ENCODE data around the gene FTCDNL1.

Gene FTCDNL1

DNA sequence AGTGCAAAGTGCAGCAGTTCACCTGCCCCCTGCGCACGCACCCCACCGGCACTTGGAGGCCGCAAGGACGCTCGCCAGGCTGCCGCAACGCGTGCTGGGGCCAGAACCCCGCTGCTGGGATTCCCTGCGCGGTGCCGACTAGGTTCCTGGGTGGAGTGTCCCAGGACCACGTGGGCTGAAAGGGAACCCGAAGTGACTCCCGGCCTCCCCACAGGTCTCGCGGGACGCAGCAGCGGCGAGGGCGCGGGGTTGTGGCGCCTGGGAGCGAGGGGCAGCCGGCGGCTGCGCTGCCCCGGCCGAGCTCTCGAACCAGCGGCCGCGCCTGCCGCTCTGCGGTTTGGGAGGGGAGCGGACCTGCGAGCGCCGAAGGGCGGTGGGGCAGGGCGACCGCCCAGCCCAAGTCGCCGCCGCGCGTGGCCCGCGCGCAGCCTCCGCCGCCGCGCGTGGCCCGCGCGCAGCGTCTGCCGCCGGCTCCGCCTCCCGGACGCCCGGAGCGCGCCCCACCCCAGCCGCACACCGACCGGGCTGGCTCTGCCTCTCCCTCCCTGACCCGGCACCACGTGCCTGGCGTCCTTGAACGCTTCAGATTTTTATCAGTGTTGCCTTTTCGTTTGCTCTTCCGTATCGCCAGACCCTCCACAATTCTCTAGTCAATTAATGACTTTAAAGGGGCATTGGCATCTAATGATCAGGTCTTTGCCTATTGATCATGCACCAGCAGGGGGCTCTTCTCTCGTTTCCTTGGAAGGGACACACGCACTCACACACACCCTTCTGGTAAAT, at the start of gene FTCDNL1:
Gene FTCDNL1 (minus strand): TSS at position 475 of the 783 bp plus-strand sequence. CDS start 2,230 bp downstream, outside the sequence.
- peak; percentile 83 for DNase-seq

DNA sequence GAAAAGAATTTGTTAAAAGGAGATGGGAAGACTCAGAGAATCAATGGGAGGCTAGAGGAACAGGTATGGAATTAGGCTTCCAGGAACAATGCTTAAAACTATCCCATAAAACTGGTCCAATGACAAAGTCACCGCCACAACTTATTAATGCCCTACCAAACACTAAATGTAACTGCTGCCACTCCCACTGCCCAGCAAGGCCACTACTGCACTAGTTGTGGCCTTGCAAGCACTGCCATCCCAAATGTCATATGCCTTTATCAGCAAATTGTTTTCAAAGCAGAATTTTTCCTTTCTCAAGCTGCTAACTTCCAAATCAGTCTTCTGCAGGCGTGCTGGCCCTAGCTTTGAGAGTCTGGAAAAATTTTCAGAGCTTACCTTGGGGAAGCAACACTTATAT, 45.6 kb upstream of the FTCDNL1 start:
- DNase-seq: no peak

DNA sequence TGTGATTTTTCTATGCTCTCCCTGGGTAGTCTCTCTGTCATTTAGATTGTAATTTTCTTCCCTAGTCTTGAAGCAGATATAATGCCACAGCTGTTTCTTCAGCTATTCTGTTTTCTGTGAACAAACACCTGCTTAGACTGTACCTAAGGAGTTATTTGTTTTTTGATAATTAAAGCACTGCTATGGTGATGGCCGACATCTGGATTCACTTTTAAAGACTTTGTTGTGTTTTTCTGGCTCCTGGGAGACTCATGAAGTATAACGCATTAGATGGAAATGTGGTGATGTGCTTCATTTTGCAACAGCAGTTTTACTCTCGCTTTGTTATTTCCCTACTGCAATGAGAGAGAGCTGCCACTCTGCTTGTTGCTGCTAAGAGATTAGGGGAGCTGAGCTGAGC, 44.4 kb upstream of the FTCDNL1 start:
- no peak for DNase-seq

- no peak for DNase-seq
Observed at GRCh38 chr2:199883474-199884212, 32.7 kb upstream of the FTCDNL1 start.

DNA sequence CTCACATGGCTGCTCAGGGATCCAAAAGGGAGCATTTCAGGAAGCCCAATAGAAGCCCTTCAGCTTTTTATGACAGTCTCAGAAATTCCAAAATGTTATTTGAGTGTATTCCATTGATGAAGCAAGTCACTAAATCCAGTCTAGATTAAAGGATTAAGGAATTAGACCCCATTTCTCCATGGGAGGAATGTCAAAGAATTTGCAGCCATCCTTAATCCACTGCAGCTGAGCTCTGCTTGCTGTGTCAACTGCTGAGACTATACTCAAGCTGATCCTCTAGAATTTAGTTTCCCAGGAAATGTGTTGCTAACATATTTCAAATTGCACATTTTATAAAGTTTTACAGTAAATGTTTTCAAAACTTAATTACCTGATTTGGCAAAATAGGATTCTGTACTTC, 31.7 kb upstream of the FTCDNL1 start:
- DNase-seq: no peak

- no peak for DNase-seq
Observed at GRCh38 chr2:199875400-199875799, 24.4 kb upstream of the FTCDNL1 start.

DNA sequence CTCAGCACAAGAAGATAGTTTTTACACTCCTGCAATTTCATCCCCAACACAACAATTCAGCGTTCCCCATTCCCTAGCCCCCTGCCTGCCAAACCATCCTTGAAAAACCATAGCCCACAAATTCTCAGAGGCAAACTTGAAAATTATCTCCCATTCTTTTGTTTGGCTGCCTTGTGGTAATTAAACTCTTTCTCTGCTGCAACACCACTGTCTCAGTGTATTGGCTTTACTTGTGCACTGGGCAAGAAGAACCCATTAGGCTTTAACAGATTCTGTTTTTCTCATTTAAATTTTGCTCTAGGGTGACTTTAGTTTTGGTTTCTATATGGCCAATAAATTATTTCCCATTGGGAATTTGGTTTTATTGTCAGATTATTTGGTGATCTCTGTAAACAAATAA, 23.2 kb upstream of the FTCDNL1 start:
- DNase-seq: no peak

- no peak for DNase-seq
Observed at GRCh38 chr2:199870581-199870980, 19.6 kb upstream of the FTCDNL1 start.

DNA sequence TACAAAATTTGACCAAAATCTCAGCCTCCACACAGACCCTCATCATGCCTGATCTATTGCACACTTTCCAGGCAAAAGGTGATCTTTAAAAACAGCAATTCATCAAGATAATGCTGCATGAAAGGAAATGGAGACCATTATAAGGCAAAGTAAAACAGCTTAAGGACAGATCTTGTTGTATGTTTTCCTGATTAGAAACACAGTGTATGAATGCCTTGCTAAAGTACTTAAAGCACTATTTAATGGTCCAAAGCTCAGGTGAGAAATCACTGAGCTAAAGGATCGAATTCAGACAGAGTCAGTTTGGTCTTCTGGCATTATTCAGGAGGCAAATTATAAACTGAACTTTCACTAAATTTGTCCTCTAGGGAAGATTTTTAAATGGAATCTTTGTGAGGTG, 18.7 kb upstream of the FTCDNL1 start:
- DNase-seq: no peak

DNA sequence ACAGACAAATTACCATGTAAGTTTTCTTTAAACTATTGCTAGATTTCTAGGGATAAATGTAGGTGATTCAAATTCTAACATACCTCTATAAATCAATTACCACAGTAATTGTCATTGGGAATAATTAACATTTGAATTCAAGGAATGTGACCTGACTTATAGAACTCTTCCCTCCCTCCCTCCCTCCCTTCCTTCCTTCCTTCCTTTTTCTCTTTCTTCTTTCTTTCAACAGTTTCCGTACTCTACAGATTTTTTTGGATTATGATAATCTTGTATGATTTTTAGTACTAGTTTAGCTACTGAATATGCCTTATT, 18.2 kb upstream of the FTCDNL1 start:
- DNase-seq: no peak

DNA sequence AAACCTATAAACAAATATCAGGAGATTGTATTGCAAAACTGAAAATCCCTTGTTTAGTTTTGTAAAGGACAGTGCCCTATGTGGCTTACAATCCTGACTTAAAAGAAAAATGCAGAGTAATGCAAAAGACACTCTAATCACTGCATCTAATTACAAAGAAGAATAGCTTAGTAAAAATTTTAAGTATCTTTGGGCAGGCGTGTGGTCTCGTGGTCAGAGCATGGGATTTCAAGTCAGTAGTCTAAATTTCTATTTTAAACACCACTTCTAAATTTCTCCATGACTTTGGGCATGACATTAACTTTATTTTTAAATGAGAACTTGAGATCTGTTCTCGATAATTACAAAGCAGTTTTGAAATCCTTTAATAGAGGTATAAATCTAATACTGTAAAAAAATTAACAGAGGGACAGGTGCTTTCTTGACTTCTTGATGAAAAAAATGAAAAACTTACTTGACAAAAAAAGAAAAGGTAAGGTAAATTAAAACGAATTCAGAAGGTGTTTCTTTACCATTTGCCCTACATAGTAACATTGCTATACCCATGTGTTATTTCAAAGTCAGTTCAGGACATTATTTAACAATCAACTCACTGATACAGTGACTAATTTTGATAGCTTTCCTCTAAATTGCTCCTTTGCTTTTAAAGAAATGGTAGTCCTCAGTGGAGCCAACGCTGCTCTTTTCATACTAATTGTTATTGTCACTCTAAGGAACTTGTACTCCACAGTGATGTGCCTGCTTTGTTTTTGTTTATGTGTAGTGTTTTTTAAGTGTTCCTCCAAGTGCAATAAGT, 17.6 kb upstream of the FTCDNL1 start:
- DNase-seq: no peak

DNA sequence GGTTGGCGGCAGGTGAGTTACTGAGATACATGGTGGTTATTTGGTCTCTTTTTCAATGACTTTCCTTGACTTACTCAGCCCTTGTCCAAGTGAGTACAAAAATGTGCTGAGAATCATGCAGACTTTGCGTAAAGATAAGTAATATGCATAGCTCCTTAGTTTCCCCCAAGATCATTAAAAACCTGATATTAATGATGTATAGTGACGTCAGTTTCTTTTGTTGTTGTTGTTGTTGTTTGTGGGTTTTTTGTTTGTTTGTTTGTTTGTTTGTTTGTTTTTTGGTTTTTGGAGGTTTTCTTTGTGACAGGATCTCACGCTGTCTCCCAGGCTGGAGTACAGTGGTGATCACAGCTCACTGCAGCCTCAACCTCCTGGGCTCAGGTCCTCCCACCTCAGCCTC, 14.9 kb upstream of the FTCDNL1 start:
- DNase-seq: no peak

GRCh38 chr2:199862788-199863187, 11.8 kb upstream of the FTCDNL1 start:
- no peak for DNase-seq

DNA sequence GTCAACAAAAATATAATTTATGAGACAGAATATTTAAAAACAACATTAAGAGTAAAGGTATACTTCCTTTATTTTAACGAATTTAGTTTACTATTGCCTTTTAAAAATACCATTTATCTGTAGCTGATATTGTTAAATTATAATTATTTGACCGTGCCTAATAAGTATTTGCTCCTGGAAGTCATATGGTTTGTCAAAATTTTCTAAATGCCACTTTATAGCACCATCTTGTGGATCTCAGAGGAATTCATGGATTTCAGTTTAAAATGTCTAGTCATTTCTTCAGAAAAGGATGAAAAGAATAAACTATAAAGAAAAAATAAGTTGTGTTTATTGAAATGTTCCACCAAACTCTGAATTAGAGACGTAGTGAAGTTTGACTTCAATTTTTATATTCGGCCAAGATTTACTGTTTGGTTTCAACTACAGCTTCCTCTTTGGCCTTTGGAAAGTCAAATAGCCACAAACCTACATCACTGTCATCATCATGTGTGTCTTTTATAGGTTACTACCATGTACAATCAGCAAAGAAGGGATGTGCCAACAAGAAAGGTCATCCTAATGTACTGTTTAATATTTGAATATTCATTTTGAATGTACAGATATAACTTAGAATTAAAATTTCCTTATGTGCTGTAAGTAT, 10.3 kb upstream of the FTCDNL1 start:
- peak; percentile 14 for DNase-seq

DNA sequence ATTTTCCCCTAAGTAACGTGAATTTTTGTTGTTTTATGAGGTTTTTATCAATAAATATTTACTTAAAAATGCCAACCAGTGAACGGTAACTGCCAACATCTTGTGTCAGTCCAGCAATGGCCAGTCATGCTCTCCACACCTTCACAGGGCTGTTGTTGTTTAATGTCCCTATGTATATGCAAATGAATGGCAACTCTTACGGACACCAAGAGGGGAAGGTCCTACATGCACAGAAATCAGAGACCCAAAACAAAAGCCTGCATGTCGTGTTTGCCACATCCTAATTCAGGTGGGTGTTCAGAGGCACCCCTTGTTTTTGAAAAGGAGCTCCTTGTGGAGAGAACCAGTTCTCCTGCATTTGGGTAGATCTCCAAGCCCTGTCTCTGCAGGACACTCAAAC, 4.8 kb upstream of the FTCDNL1 start:
- DNase-seq: no peak

- DNase-seq: no peak
Observed at GRCh38 chr2:199851883-199852282, 891 bp upstream of the FTCDNL1 start.

DNA sequence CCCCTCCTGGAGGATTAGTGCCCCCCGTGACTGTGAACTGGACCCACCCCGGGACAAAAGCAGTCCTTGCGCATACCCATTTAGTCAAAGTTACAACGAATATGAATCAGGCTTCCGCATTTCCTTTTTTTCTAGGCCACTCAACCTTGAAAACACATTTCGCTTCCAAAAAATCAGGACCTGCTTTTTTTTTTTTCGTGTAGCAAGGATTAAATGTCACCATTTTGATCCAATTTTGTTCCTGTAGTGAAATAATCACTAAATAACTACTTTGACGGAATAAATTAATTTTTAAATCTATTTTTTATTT, 464 bp upstream of the FTCDNL1 start:
- no peak for DNase-seq

GRCh38 chr2:199850218-199850717, 724 bp downstream of the FTCDNL1 start:
- no peak for DNase-seq

- no peak for DNase-seq
Observed at GRCh38 chr2:199848389-199849130, 2.4 kb downstream of the FTCDNL1 start.

DNA sequence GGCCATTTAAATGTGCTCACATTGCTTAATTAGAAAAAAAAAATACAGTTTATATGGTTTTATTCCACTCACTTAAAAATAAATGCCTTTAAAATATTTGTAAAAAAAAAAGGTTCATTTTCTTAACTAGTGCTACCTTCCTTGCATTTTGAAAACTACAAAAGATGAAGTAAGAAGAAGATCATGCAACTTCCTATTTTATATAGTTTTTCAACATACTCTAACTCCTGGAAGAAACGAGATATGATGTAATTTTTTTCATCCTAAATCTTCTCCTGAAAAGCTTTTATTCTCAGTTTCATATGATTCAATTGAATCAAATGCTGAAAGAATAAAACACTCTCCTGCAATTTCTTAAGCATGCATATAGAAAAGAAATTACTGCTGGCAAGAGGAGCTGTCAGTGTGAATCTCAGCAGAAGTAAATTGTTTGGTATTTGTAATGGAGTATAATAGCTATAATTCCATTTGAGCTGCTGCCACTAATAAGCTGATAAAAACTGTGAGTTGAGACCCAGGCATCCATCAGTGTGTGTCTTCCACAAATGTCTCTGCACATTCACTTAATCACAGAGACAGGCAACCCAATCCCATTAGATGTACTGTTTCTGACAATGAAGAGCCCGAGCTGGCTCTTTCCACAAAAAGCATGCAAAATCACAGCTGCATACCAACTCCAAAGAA, 3.7 kb downstream of the FTCDNL1 start:
- no peak for DNase-seq

- DNase-seq: no peak
Observed at GRCh38 chr2:199842631-199843395, 8.2 kb downstream of the FTCDNL1 start.

Measured in activated CD4-positive, alpha-beta T cell treated with anti-CD3 and anti-CD28 coated beads, Interleukin-10, Interleukin-2, amounts not matched to agents 100 ng/mL and 50 ng/mL, durations not matched to agents 16 hours and 8 hours (primary cell).